Gastroesophageal sphincter (tissue), 4 donors: ENCODE measurements around the gene KHSRP. TPM values are rescaled to one million over a fixed set of nuclear protein-coding genes. Genes with fewer than 3 reads are reported as not detected.

Experiments
- ATAC-seq: fragments of 150-250 bp; one replicate; pipeline ENCODE4 v1.9.1; 2016; ENCODE audit warnings: mild to moderate bottlenecking, moderate library complexity
- H3K27ac ChIP-seq, 4 donors: fragments of 200-600 bp; sonication (generic) in 3 of 4; 1 replicate in 3 of 4; 2 replicates in 1 of 4; pipeline ENCODE4 v1.5.1; 2016 to 2019
- H3K27me3 ChIP-seq: fragments of 200-600 bp; sonication (generic); one replicate; pipeline ENCODE4 v1.5.1; 2019
- H3K36me3 ChIP-seq, 2 donors: fragments of 200-600 bp; sonication (generic); one replicate each; pipeline ENCODE4 v1.5.1; 2019; ENCODE audit warnings: control low read depth in 1 of 2
- H3K4me1 ChIP-seq, 3 donors: fragments of 200-600 bp; sonication (generic); 1 replicate in 2 of 3; 2 replicates in 1 of 3; pipeline ENCODE4 v1.5.1; 2016 to 2019; ENCODE audit warnings: control low read depth in 2 of 3
- H3K4me3 ChIP-seq, 2 donors: fragments of 200-600 bp; sonication (generic); one replicate each; pipeline ENCODE4 v1.5.1; 2019; ENCODE audit warnings: mild to moderate bottlenecking in 1 of 2, moderate library complexity in 1 of 2
- H3K9me3 ChIP-seq, 3 donors: fragments of 200-600 bp; sonication (generic); one replicate each; pipeline ENCODE4 v1.5.1; 2017 to 2019; ENCODE audit warnings: control low read depth in 2 of 3
- CTCF ChIP-seq, 4 experiments: fragments of 200-600 bp in 2 of 4; fragments of 450-650 bp in 2 of 4; sonication (generic) in 1 of 4; IDR thresholded peaks; one replicate each; pipeline ENCODE4 v1.5.1; 2017 to 2019; ENCODE audit warnings: antibody characterized with exemption in 4 of 4, mild to moderate bottlenecking in 2 of 4, moderate library complexity in 2 of 4
- EP300 ChIP-seq: sonication (generic); formaldehyde crosslinking; IDR thresholded peaks from one replicate; pipeline ENCODE4 v1.6.1; 2017; ENCODE audit warnings: antibody characterized with exemption, mild to moderate bottlenecking
- POLR2A ChIP-seq, 2 donors: fragments of 450-650 bp; IDR thresholded peaks; one replicate each; pipeline ENCODE4 v1.6.1; 2017; ENCODE audit warnings: antibody characterized with exemption in 2 of 2, mild to moderate bottlenecking in 2 of 2, moderate library complexity in 1 of 2
- POLR2AphosphoS5 ChIP-seq: sonication (generic); formaldehyde crosslinking; IDR thresholded peaks from one replicate; pipeline ENCODE4 v1.6.1; 2017; ENCODE audit warnings: antibody characterized with exemption
- WGBS, 2 donors: methylation state at CpG; one replicate each; pipeline ENCODE4 v1.1.5; 2018; ENCODE audit warnings: low coverage in 1 of 2; 5-methylcytosine and 5-hydroxymethylcytosine counted together
- total RNA-seq, 4 donors: library from RNA; depleted of rRNA; stranded (reverse); fragments of >200 nt; gene quantifications; one replicate each; pipeline ENCODE4 v1.1.0, GENCODE V29; 2016

KHSRP gene
- total RNA-seq = 100 to 1,000 TPM; 102 to 218 (median 126) TPM

DNA sequence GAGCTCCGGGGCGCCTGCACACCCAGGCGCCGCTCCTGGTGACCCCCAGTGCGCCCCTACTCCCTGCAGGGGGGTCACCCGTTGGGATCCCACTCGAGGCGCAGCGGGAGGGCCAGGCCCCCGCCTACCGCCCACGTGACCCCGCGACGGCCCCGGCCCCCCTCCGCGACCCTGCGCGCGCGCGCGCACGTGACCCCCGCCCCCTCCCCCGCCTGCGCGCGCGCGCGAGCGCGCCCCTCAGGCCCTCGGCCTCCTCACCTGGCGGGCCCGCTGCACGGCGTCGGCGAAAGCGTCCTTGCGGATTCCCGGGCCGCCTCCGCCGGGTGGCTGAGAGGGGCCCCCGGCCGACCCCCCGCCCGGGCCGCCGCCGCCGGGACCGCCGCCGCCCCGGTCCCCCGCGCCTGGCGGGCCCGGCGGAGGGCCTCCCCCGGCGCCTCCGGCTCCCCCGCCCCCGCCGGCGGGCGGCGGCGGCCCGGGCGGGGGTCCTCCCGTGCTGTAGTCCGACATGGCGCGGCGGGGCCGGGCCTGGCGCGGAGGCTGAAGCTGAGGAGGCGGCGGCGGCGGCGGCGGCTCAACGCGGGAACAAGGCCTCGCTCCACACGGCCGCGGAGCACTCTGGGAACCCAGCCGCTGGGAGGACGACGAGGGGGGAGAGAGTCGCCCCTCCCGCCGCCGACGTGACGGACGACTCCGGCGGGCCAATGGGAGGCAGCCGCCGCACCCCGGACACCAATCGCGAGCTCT, at the start of gene KHSRP:
TSS of gene KHSRP (minus strand) at position 617 of the 744 bp plus-strand sequence. CDS start at position 507, 110 bp downstream.
- Histone ChIP-seq H3K27ac (peak within 1 kb of the TSS; percentile 41 to 90 (median 86)), H3K4me1 (peaks cover 0 to 54% (median 18%) of the 10 kb centered on the region in 3 donors), H3K27me3 (no peaks in the 10 kb centered on the region), H3K36me3 (peaks cover 0 to 29% of the 10 kb centered on the region in 2 donors), H3K4me3 (peak within 1 kb of the TSS; percentile 71 to 88), H3K9me3 (no peaks in the 10 kb centered on the region)
- no peak for ATAC-seq
- TF ChIP-seq POLR2A (IDR thresholded peaks at IDR 0.05) = peak; percentile 76 to 80
- peak; percentile 86 for TF ChIP-seq POLR2AphosphoS5
- TF ChIP-seq CTCF (IDR thresholded peaks at IDR 0.05) = no peak
- TF ChIP-seq EP300 = no peak
- WGBS, 2 donors = 0% methylated on average over 9 of the region's 114 CpGs; no CpG with 5 or more reads in 1 of the 2 donors

- TF ChIP-seq POLR2A (IDR thresholded peaks at IDR 0.05) (no peak), CTCF (IDR thresholded peaks at IDR 0.05) (no peak), EP300 (no peak), POLR2AphosphoS5 (no peak)
- WGBS, 2 donors = 73% methylated on average over 4 of the region's 9 CpGs; no CpG with 5 or more reads in 1 of the 2 donors
- Histone ChIP-seq H3K4me1 (peaks cover 0 to 20% (median 8%) of the 10 kb centered on the region in 3 donors), H3K36me3 (no peaks in the 10 kb centered on the region), H3K27me3 (peaks cover 55% of the 10 kb centered on the region), H3K27ac (no peak overlapping the region), H3K4me3 (no peak overlapping the region), H3K9me3 (no peaks in the 10 kb centered on the region)
- no peak for ATAC-seq
These were observed 49.0 kb upstream of the KHSRP start for GRCh38 chr19:6473647-6474046.

DNA sequence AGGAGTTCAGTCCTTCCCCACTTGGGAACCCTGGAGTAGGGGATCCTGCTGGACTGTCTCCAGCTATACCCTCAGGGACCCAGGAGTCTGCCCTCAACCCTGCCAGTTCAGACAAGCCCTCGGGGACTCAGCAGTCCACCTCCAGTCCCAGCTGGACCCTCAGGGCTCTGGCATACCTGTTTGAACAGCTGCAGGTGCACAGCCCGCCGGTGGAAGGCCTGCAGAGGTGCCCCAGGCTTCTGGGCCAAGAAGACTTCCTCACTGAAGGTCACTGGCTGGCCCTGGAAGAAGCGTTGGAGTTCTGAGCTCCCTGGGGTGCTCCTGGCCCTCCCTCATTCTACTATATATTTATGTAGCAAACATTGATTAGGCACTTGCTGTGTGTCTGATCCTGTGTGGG, 48.1 kb upstream of the KHSRP start:
- TF ChIP-seq POLR2AphosphoS5 (no peak), POLR2A (IDR thresholded peaks at IDR 0.05) (no peak), CTCF (IDR thresholded peaks at IDR 0.05) (no peak), EP300 (no peak)

DNA sequence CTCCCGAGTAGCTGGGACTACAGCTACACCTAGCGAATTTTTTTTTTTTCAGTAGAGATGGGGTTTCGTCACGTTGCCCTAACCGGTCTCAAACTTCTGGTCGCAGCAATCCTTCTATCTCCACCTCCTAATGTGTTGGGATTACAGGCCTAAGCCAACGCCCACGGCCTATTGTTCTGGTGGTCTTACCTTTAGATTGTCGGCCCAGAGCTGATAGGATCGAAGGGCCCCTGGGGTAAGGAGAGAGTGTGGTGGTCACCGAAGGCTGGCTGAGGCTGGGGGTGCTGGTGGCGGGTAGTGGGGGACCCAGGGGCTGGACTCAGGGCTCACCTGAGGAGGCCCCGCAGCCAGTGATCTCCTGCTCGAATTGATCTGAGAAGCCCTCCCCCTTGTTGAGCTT, 46.5 kb upstream of the KHSRP start:
- H3K36me3 ChIP-seq = no peaks in the 10 kb centered on the region
- TF ChIP-seq EP300 (no peak), POLR2A (IDR thresholded peaks at IDR 0.05) (no peak), CTCF (IDR thresholded peaks at IDR 0.05) (no peak), POLR2AphosphoS5 (no peak)
- ATAC-seq = no peak
- no peaks in the 10 kb centered on the region for H3K9me3 ChIP-seq
- H3K27me3 ChIP-seq = peaks cover 29% of the 10 kb centered on the region
- WGBS, 2 donors = 61 to 83% methylated on average over 6 of the region's 14 CpGs
- H3K4me3 ChIP-seq = no peak overlapping the region
- no peak overlapping the region for H3K27ac ChIP-seq
- peaks cover 0 to 9% (median 5%) of the 10 kb centered on the region in 3 donors for H3K4me1 ChIP-seq

More for the DNA sequence above, 48.1 kb upstream of the KHSRP start:
- no peaks in the 10 kb centered on the region for H3K9me3 ChIP-seq
- H3K4me1 ChIP-seq = peaks cover 0 to 20% (median 8%) of the 10 kb centered on the region in 3 donors
- WGBS, 2 donors = no CpG with 5 or more reads among the region's 4 CpGs
- H3K27ac ChIP-seq = no peak overlapping the region
- H3K36me3 ChIP-seq = no peaks in the 10 kb centered on the region
- no peak overlapping the region for H3K4me3 ChIP-seq
- ATAC-seq = no peak
- peaks cover 45% of the 10 kb centered on the region for H3K27me3 ChIP-seq

DNA sequence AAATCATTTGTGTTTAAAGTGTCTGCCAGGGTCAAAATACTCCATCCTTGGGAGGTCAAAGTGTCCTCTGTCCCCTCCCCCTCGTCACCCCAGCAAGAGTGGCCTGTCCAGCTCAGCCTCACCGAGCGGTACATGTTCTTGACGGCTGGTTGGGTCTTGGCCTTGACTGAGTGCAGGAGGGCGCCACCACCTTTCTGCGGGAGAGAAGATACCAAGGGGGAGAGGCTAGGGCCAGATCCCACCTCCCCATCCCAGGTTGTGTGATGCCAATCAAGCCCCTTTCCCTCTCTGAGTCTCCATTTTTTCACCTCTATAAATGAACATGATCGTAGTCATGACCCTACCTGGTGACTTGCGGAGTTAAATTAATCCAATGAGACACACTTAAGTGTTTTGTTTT, 45.6 kb upstream of the KHSRP start:
- no peak overlapping the region for H3K4me3 ChIP-seq
- ATAC-seq = no peak
- WGBS, 2 donors = 64 to 88% methylated on average over 3 of the region's 8 CpGs
- no peaks in the 10 kb centered on the region for H3K9me3 ChIP-seq
- H3K36me3 ChIP-seq = no peaks in the 10 kb centered on the region
- peaks cover 0 to under 1% (median 0%) of the 10 kb centered on the region in 3 donors for H3K4me1 ChIP-seq
- H3K27ac ChIP-seq = no peak overlapping the region
- peaks cover 22% of the 10 kb centered on the region for H3K27me3 ChIP-seq
- no peak for TF ChIP-seq EP300
- no peak for TF ChIP-seq CTCF (IDR thresholded peaks at IDR 0.05)
- TF ChIP-seq POLR2AphosphoS5 = no peak
- TF ChIP-seq POLR2A (IDR thresholded peaks at IDR 0.05) = no peak
